ENCODE results near the gene ROBO3.
A peak's percentile ranks its signal among the peaks of the same experiment; 100 is the strongest.

ROBO3 gene

DNA sequence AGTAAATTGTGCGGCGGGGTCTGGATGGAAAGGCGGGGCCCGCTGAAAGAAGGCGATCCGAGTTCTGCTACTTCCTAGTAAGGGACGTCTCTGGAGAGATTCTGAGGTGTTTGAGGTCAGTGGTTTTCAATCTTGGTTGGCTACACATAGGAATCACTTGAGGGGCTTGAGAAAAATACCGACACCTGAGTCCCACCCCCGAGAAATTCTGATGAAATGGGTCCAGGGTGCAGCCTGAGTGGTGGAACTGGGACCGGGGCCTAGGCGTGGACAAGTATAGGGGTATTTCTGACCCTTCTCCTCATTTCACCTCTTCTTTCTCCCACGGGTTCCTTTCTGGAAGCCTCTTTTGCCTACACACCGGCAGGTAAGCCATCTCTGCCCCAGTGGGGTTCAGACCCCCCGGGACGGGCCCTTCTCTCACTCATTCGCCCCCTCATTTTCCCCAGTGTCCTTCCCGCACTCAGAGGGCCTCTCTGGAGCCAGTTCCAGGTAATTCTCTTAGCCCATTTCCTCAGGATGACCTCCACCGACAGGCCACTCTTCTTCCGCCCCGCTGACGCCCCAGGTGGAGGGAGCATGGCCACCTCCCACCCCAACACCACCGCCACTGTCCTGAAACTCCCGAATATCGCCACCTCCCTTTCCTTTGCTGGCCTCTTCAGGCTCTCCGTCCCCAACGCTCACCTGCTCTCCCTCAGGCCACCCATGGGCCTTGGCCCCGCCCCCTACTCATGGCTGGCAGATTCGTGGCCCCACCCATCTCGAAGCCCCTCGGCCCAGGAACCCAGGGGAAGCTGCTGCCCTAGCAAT is 11.8 kb downstream of the ROBO3 start:
- H3K4me3 ChIP-seq (ENCODE audit: low read length), result peak overlapping the region; percentile 49; the same call in 1 of the 2 replicates
- no peak for TF ChIP-seq ZNF274 (IDR thresholded peaks at IDR 0.05; ENCODE audit: low read depth, low read length)

DNA sequence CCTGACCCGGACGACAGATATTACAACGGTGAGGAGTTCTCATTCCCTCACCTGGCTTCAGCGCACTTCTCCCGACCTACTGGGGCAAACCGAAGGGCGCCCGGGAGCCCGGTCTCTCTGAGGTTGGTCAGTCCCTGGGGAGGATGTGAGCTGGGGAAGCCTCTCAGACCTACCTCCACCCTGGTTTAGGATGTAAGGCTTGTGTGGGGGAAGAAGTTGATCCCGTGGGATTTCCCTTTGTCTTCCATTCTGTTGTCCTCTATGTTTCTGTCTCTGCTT is 12.3 kb downstream of the ROBO3 start:
- H3K4me3 ChIP-seq (ENCODE audit: low read length), result no peak overlapping the region
- no peak for TF ChIP-seq ZNF274 (IDR thresholded peaks at IDR 0.05; ENCODE audit: low read depth, low read length)

DNA sequence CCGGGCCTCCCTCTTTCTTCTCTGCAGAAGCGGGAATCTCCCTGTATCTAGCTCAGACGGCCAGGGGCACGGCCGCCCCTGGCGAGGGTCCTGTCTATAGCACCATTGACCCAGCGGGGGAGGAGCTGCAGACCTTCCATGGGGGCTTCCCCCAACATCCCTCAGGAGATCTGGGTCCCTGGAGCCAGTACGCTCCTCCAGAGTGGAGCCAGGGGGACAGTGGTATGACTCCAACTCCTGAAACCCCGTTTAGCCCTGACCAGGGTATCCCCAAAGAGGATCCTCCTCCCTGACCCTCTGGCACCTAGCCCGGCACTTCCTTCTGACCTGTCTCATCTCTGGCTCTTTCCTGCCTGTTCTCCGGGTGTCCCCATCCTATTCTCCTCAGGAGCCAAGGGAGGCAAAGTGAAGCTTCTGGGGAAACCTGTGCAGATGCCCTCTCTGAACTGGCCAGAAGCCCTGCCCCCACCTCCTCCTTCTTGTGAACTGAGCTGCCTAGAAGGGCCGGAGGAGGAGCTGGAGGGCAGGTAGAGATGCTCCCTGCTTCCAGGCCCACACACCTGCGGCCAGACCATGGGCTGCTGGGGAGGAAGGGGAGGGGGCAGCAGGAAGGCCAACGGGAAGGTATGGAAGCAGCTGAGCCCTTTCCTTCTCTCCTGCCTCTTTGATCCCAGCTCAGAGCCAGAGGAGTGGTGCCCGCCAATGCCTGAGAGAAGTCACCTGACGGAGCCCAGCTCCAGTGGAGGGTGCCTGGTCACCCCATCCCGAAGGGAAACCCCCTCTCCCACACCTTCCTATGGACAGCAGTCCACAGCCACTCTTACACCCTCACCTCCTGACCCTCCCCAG is 12.9 kb downstream of the ROBO3 start:
- H3K4me3 ChIP-seq (ENCODE audit: low read length), result no peak overlapping the region
- TF ChIP-seq ZNF274 (IDR thresholded peaks at IDR 0.05; ENCODE audit: low read depth, low read length), result no peak

DNA sequence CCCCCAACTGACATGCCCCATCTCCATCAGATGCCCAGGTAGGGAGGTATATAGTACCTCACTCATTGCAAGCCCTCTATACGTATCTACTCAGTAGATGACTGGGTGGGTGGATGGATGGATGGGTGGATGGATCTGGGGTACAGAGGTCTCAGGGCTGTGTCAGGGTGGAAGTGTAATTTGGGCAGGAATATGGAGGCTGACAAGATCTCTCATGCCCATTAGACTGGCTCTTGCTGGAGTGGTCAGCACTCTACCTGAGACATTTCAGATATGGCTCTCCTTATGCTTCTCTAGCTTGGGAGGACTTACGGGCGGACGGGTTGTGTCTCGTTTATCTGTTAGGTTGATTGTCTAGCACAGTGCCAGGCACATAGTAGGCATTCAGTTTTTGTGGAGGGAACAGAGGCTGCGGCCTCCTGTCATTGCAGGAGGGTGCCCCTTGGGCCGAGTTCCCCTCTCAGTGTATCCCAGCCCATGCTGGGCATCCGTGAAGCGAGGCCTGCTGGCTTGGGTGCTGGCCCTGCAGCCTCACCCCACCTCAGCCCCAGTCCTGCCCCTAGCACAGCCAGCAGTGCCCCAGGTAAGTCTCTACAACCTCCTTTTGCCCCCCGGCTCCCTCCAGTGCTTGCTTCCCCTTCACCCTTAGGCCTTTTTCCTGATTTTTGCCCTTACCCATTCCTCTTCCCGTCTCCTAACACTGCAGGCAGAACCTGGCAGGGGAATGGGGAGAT is 13.7 kb downstream of the ROBO3 start:
- H3K4me3 ChIP-seq (ENCODE audit: low read length), result no peak overlapping the region
- no peak for TF ChIP-seq ZNF274 (IDR thresholded peaks at IDR 0.05; ENCODE audit: low read depth, low read length)

DNA sequence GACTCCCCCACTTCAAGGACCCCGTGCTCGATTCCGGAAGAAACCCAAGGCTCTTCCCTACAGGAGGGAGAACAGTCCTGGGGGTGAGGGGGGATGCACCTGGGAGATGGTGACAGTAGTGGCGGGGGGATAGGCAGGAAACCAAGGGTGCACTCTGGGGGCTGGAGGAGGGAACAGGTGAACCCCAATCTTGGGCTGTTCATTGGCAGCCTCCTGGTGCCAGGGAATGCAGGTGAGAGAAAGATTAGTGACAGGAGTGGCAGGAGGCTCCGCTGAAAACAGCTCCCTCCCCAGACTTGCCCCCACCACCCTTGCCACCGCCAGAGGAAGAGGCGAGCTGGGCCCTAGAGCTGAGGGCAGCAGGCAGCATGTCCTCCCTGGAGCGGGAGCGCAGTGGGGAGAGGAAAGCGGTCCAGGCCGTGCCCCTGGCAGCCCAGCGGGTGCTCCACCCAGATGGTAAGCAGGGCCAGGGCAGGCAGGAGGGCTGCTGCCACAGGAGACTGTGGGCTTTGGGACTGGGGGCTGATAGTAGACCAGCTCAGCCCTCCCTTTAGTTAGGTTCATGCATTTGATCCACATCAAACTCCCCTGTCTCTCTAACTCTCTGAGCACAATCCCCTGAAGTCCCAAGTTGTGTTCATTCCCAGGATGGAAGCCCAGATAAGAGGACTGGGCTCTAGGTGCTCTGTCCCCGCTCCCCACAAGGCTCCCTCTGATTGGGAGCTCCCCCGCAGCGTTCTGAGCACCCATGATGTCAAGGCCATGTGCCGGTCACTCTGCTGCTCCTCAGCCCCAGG is 14.5 kb downstream of the ROBO3 start:
- H3K4me3 ChIP-seq (ENCODE audit: low read length), result no peak overlapping the region
- TF ChIP-seq ZNF274 (IDR thresholded peaks at IDR 0.05; ENCODE audit: low read depth, low read length), result no peak

DNA sequence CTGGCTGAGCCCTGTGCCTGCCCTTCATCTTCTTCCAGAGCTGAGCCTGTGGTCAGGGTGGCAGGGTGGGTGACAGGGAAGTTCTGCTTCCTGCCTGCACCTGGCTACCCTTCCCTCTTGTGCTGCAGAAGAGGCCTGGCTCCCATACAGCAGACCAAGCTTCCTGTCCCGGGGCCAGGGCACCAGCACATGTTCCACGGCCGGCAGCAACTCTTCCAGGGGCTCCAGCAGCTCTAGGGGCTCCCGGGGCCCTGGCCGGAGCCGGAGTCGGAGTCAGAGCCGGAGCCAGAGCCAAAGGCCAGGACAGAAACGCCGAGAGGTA is 15.0 kb downstream of the ROBO3 start:
- no peak overlapping the region for H3K4me3 ChIP-seq (ENCODE audit: low read length)
- no peak for TF ChIP-seq ZNF274 (IDR thresholded peaks at IDR 0.05; ENCODE audit: low read depth, low read length)

DNA sequence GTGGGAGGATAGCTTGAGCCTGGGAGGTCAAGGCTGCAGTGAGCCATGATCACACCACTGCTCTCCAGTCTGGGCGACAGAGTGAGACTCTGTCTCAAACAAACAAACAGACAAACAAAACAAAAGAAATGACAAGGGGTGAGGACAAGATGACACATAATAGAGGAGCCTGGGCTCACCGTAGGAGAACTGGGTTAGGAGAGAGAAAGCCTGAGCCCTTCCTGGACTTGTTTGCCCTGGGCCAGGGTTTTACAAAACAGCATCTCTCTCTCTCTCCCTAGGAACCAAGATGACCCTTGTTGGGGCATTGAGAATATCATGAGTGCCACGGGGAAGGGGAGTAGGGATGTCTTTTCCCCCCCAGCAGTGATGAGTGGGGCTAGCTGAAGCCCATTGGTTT is 15.7 kb downstream of the ROBO3 start:
- TF ChIP-seq ZNF274 (IDR thresholded peaks at IDR 0.05; ENCODE audit: low read depth, low read length), result no peak
- H3K4me3 ChIP-seq (ENCODE audit: low read length), result no peak overlapping the region

DNA sequence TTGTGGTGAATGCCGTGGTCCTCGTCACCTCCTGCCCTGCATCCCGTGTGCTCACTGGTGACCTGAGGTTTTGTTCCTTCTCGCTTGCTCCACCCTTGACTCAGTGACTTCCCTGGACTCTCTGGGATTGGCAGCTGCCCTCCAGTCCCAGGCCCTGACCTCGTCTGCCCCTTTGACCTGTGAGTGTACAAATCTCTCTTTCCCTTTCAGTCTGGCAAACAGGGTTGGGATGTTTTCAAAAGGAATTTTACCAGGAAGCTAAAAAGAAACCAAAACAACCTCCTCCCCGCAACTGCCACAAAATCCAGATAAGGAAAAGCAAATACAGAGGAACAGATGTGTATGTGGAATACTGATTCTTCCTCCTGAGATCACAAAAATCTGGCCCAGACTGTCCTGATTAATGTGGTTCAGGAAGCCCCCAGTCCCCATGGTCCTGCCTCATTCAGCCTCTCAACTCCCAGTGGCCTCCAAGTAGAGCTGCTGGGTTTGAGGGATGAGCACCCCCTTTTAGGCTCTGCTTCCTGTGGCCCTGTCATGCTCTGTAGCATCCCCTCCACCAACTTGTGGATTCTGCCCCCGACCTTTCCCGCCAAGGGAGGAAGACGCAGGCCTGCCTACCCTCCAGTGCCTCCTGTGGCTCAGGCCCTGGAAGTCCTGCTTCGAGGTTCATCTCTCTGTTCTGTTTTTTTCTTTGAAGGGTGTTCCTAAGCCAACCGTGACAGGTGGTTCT is 17.3 kb downstream of the ROBO3 start:
- TF ChIP-seq ZNF274 (IDR thresholded peaks at IDR 0.05; ENCODE audit: low read depth, low read length), result no peak
- no peak overlapping the region for H3K4me3 ChIP-seq (ENCODE audit: low read length)

DNA sequence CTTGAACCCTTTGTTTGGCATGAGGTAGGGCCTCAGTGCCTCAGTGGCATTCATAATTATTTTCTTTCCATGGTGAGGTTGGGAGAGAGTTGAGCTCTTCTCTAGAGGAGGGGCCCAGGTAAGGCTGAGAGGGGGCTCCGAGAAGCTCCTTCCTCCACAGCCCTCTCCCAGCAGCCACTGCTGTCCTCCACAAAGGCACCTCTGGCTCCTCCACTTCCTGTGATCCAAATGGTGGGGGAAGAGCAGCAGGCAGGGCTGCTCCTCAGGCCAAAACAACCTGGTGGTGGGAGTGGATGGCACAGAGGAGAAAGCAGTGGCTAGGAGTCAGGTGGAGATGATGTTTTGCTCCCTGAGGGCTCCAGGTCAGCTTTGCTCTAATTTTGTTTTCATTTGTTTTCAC is 19.1 kb downstream of the ROBO3 start:
- H3K4me3 ChIP-seq (ENCODE audit: low read length), result no peak overlapping the region
- TF ChIP-seq ZNF274 (IDR thresholded peaks at IDR 0.05; ENCODE audit: low read depth, low read length), result no peak

DNA sequence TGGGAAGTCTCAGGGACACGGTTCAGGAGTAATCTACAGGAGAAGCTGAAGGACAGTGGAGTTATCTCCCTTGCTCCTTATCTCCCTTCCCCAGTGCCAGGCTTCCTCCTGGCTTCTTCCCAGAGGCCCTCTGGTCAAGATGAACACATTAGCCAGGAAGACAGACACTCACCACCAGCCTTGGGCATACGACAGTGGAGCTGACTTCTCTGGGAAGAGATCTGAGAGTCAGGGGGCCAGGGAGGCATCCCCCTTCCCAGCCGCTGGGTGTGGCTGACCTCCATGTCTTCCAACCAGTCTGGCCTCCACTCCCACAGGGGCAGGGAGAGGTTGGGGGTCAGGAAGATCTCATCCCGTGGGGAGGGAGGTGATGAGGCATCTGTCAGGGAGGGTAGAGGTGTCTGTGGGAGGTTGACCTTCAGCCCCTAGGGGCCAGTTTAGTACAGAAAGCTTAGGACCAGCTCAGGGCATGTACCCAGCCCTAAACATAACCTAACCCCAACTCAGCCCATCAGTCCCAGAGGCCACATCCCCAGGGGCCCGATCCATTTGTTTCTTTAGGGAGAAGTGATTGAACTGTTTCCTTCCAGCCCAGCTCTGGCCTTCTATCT is 19.7 kb downstream of the ROBO3 start:
- no peak overlapping the region for H3K4me3 ChIP-seq (ENCODE audit: low read length)
- no peak for TF ChIP-seq ZNF274 (IDR thresholded peaks at IDR 0.05; ENCODE audit: low read depth, low read length)

DNA sequence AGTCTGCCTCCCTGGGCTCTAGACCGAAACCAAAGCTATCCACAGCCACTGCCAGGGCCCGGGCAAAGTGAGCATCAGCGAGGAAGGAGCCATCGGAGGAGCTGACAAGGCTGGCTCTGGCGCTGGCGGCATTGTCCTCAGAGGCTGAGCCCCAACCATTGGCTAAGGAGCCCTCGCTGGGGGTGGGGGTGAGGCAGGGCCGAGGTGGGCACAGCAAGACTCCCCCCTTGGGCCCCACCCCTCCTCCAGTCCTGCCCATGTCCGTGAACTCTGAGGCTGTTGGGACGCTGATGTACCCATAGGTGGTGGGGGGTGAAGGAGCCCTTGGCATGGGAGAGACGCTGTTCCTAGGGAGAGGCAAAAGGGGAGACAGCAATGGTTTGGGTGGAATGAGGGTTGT is 21.2 kb downstream of the ROBO3 start:
- H3K4me3 ChIP-seq (ENCODE audit: low read length), result no peak overlapping the region
- TF ChIP-seq ZNF274 (IDR thresholded peaks at IDR 0.05; ENCODE audit: low read depth, low read length), result no peak

DNA sequence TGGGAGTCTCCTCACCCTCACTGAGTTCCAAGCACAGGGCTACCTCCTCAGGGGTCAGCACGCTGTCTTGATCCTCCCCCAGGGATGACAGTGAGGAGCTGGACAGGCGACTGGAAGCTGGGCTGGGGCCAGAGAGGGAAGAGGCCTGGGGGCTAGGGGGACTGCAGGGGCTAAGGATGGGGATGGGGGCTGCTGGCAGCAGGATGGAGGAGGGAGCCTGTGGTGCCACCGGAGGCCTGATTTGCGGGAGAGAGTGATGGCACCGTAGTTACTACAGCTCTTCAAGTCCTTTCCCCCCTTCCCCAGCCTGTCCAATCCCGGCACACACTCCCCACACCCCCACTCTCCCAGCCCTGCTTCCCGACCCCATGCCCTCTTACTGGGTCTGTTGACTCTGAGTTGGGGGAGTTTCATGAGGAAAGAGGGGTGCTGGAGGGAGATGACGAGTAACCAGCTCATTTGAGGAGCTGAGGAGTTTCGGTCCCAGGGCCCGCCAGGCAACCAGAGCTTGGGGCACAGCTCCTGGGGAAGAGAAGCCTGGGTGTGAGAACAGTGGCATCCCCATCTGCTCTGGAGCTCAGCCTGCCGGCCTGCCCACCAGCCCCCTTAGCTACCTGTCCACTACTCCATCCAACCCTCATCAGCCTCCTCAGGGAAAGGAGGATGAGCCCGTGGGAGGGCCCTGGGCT is 21.9 kb downstream of the ROBO3 start:
- no peak overlapping the region for H3K4me3 ChIP-seq (ENCODE audit: low read length)
- TF ChIP-seq ZNF274 (IDR thresholded peaks at IDR 0.05; ENCODE audit: low read depth, low read length), result no peak

DNA sequence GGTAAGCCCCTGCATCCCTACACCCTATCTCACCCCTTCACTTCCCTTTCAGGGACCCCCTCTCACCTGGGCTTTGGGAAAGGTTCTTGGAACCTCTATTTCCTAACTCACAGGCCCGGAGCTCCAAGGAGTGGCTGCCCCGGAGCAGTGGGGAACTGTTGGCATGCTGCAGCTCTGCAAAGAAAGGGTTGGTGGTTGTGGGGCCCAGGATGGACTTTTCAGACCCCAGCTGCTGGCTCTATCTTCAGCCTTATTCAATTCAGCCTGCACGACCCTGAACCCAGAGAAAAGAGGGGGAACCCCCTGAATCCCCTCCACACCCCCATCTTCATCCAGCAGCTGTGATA is 22.4 kb downstream of the ROBO3 start:
- no peak overlapping the region for H3K4me3 ChIP-seq (ENCODE audit: low read length)
- no peak for TF ChIP-seq ZNF274 (IDR thresholded peaks at IDR 0.05; ENCODE audit: low read depth, low read length)
